DOHH2 (cell line): ENCODE data around the gene RNASE12.

Experiments
- H3F3A ChIP-seq: fragments of 200-600 bp; sonication (generic), shearing (Covaris generic); 2 replicates; pipeline ENCODE4 v1.6.0; 2016; ENCODE audit warnings: antibody characterized with exemption, mild to moderate bottlenecking; ENCODE audit not compliant: control insufficient read depth, insufficient read depth
- H3K27ac ChIP-seq: fragments of 200-600 bp; sonication (generic); 2 replicates; pipeline ENCODE4 v1.5.1; 2014; ENCODE audit warnings: low read depth, mild to moderate bottlenecking, low read length, moderate library complexity
- H3K27me3 ChIP-seq: fragments of 200-600 bp; sonication (generic); 2 replicates; pipeline ENCODE4 v1.6.1; 2014; ENCODE audit warnings: mild to moderate bottlenecking, low read length, mixed read lengths; ENCODE audit not compliant: control insufficient read depth
- H3K36me3 ChIP-seq: fragments of 200-600 bp; sonication (generic); 2 replicates; pipeline ENCODE4 v1.6.1; 2014; ENCODE audit warnings: mild to moderate bottlenecking, low read length, moderate library complexity, mixed read lengths; ENCODE audit not compliant: control insufficient read depth
- H3K4me1 ChIP-seq: fragments of 200-600 bp; sonication (generic); 2 replicates; pipeline ENCODE4 v1.6.1; 2014; ENCODE audit warnings: mild to moderate bottlenecking, low read length, mixed read lengths; ENCODE audit not compliant: control insufficient read depth
- H3K4me2 ChIP-seq: fragments of 200-600 bp; sonication (generic); 2 replicates; pipeline ENCODE4 v1.6.0; 2014; ENCODE audit warnings: mild to moderate bottlenecking, low read length, moderate library complexity
- H3K4me3 ChIP-seq: fragments of 200-600 bp; sonication (generic); 2 replicates; pipeline ENCODE4 v1.5.1; 2014; ENCODE audit warnings: mild to moderate bottlenecking, low read length, mixed read lengths
- H3K79me2 ChIP-seq: fragments of 200-600 bp; sonication (generic); 2 replicates; pipeline ENCODE4 v1.6.1; 2014; ENCODE audit warnings: mild to moderate bottlenecking, low read length, mixed read lengths; ENCODE audit not compliant: control insufficient read depth
- H3K9me2 ChIP-seq: fragments of 200-600 bp; sonication (generic); replicated peaks from 2 replicates; pipeline ENCODE4 v1.6.1; 2014; ENCODE audit warnings: mild to moderate bottlenecking, low read length, mixed read lengths; ENCODE audit not compliant: control insufficient read depth
- H3K9me3 ChIP-seq: fragments of 200-600 bp; sonication (generic); 2 replicates; pipeline ENCODE4 v1.6.1; 2014; ENCODE audit warnings: antibody characterized with exemption, low read length, mixed read lengths; ENCODE audit not compliant: control insufficient read depth, insufficient read depth
- H4K20me1 ChIP-seq: fragments of 200-600 bp; sonication (generic); 2 replicates; pipeline ENCODE4 v1.6.0; 2014; ENCODE audit warnings: low read depth, mild to moderate bottlenecking, antibody characterized with exemption, low read length, moderate library complexity; ENCODE audit not compliant: control insufficient read depth, insufficient read depth
- CTCF ChIP-seq: fragments of 200-600 bp; sonication (generic); IDR thresholded peaks from one replicate; pipeline ENCODE4 v1.5.1; 2014; ENCODE audit warnings: antibody characterized with exemption, mild to moderate bottlenecking, low read depth, low read length; ENCODE audit not compliant: poor library complexity, severe bottlenecking
- EZH2phosphoT487 ChIP-seq: fragments of 200-600 bp; sonication (generic); IDR thresholded peaks from 2 replicates; pipeline ENCODE4 v1.6.1; 2017; ENCODE audit warnings: borderline replicate concordance, mild to moderate bottlenecking, antibody characterized with exemption, low read length, moderate library complexity, mixed read lengths

The RNASE12 gene

GRCh38 chr14:20551606-20552005, 39.6 kb downstream of the RNASE12 start:
- H3K79me2 ChIP-seq: no peaks in the 10 kb centered on the region
- no peaks in the 10 kb centered on the region for H3F3A ChIP-seq
- no peaks in the 10 kb centered on the region for H3K4me1 ChIP-seq
- H3K9me2 ChIP-seq: no peaks in the 10 kb centered on the region
- no peaks in the 10 kb centered on the region for H4K20me1 ChIP-seq
- no peak overlapping the region for H3K27ac ChIP-seq
- TF ChIP-seq EZH2phosphoT487: no peak
- no peak for TF ChIP-seq CTCF
- H3K27me3 ChIP-seq: 0 out of 2 replicates have a peak, but pooled peaks cover 4% of the 10 kb centered on the region
- H3K4me3 ChIP-seq: no peak overlapping the region
- H3K4me2 ChIP-seq: no peak overlapping the region
- no peaks in the 10 kb centered on the region for H3K9me3 ChIP-seq
- no peaks in the 10 kb centered on the region for H3K36me3 ChIP-seq

GRCh38 chr14:20550926-20551325, 40.2 kb downstream of the RNASE12 start:
- no peak overlapping the region for H3K27ac ChIP-seq
- H3K9me3 ChIP-seq: no peaks in the 10 kb centered on the region
- no peaks in the 10 kb centered on the region for H4K20me1 ChIP-seq
- no peaks in the 10 kb centered on the region for H3K79me2 ChIP-seq
- no peaks in the 10 kb centered on the region for H3K36me3 ChIP-seq
- no peaks in the 10 kb centered on the region for H3K4me1 ChIP-seq
- H3K9me2 ChIP-seq: no peaks in the 10 kb centered on the region
- H3K4me2 ChIP-seq: no peak overlapping the region
- TF ChIP-seq CTCF (no peak), EZH2phosphoT487 (no peak)
- H3K4me3 ChIP-seq: no peak overlapping the region
- 0 out of 2 replicates have a peak, but pooled peaks cover 7% of the 10 kb centered on the region for H3K27me3 ChIP-seq
- H3F3A ChIP-seq: no peaks in the 10 kb centered on the region

GRCh38 chr14:20548414-20549158, 42.6 kb downstream of the RNASE12 start:
- Histone ChIP-seq H3K9me3 (no peaks in the 10 kb centered on the region), H3K9me2 (no peaks in the 10 kb centered on the region), H3K4me2 (no peak overlapping the region), H3K4me1 (no peaks in the 10 kb centered on the region), H3K36me3 (no peaks in the 10 kb centered on the region), H4K20me1 (no peaks in the 10 kb centered on the region), H3F3A (no peaks in the 10 kb centered on the region), H3K4me3 (no peak overlapping the region), H3K27ac (no peak overlapping the region), H3K27me3 (peaks cover 10% of the 10 kb centered on the region; the same call in 1 of the 2 replicates), H3K79me2 (no peaks in the 10 kb centered on the region)
- no peak for TF ChIP-seq EZH2phosphoT487
- TF ChIP-seq CTCF: no peak
